Adrenal gland (tissue), 12 donors: Measurements from ENCODE around the gene PBX1. TPM values are rescaled to one million over a fixed set of nuclear protein-coding genes. Genes with fewer than 3 reads are reported as not detected.

Experiments
- DNase-seq, 7 donors: peaks; one replicate each; pipeline ENCODE4 v3.0.0-alpha.2; 2019 to 2020
- H3K27ac ChIP-seq, 5 donors: fragments of 200-600 bp; sonication (generic) in 4 of 5; 1 replicate in 3 of 5; 2 replicates in 2 of 5; pipeline versions ENCODE4 v1.5.1 to v1.8.0; 2016 to 2020; ENCODE audit warnings: mild to moderate bottlenecking in 1 of 5
- H3K27me3 ChIP-seq: fragments of 200-600 bp; 2 replicates; pipeline ENCODE4 v1.8.0; 2021
- H3K36me3 ChIP-seq, 2 donors: fragments of 200-600 bp; replicated peaks in 1 of 2; 1 replicate in 1 of 2; 2 replicates in 1 of 2; pipeline versions ENCODE4 v1.5.1 to v1.8.0; 2018 to 2022
- H3K4me1 ChIP-seq, 2 donors: fragments of 200-600 bp; replicated peaks in 1 of 2; 1 replicate in 1 of 2; 2 replicates in 1 of 2; pipeline versions ENCODE4 v1.5.1 to v1.8.0; 2018 to 2021
- H3K4me3 ChIP-seq, 4 donors: fragments of 200-600 bp; sonication (generic) in 3 of 4; one replicate each; pipeline ENCODE4 v1.5.1; 2016 to 2018
- H3K9me3 ChIP-seq, 3 donors: fragments of 200-600 bp; sonication (generic) in 1 of 3; replicated peaks in 1 of 3; 1 replicate in 2 of 3; 2 replicates in 1 of 3; pipeline versions ENCODE4 v1.5.1 to v1.8.0; 2016 to 2021
- POLR2A ChIP-seq, 2 donors: fragments of 450-650 bp; IDR thresholded peaks; one replicate each; pipeline ENCODE4 v1.6.1; 2017; ENCODE audit warnings: antibody characterized with exemption in 2 of 2, mild to moderate bottlenecking in 2 of 2, moderate library complexity in 1 of 2
- WGBS, 4 donors: extraction: QIAGEN DNeasy Blood & Tissue Kit in 2 of 4; methylation state at CpG; one replicate each; pipeline versions ENCODE4 v1.1.5 to v1.1.7; 2013 to 2017; 5-methylcytosine and 5-hydroxymethylcytosine counted together
- intact Hi-C, 2 donors: fragments of 100-400 bp; cut with DNase I; formaldehyde crosslinking; loops; one replicate each; pipeline versions ENCODE4 v1.14.1 to v1.15.0; 2022 to 2023
- polyA plus RNA-seq, 3 donors: library from polyadenylated mRNA; stranded (reverse); fragments of 200-250 nt in 2 of 3; fragments of 350-450 nt in 1 of 3; fragmentation: Illumina TruSeq in 1 of 3; extraction: RNeasy Lipid Tissue Mini Kit (QIAGEN cat#74804) in 1 of 3; gene quantifications; one replicate each; pipeline ENCODE4 v1.2.3, GENCODE V29; 2013 to 2014
- total RNA-seq, 9 donors: library from RNA; depleted of rRNA in 4 of 9; stranded (reverse); fragments of >200 nt in 4 of 9; fragments of 120-200 nt in 1 of 9; fragmentation: NEBNext Ultra II Directional in 1 of 9; extraction: Animal tissue kit (Norgen Biotek cat#: 25700) in 1 of 9; gene quantifications; one replicate each; pipeline versions ENCODE4 v1.1.0 to v1.2.4, GENCODE V29; 2013 to 2023
- TF ChIP-seq, protein P1 (sequence below), 6 experiments: fragments of 450-650 bp in 4 of 6; fragments of 200-600 bp in 2 of 6; sonication (generic) in 1 of 6; IDR thresholded peaks; 1 replicate in 5 of 6; 2 replicates in 1 of 6; pipeline versions ENCODE4 v1.5.1 to v1.8.0; 2016 to 2021; ENCODE audit warnings: antibody characterized with exemption in 6 of 6, mild to moderate bottlenecking in 2 of 6, moderate library complexity in 1 of 6
- donor health status: healthy with polysubstance abuse.
- donor health status: Bipolar disorder and iron deficiency.
- donor health status: DM: yes; HTN: yes; CAD: no.
- donor health status: DM: no; HTN: no; CAD: no.
- donor health status: DM: no; HTN: no; CAD: no.
- donor health status: DM: yes; HTN: yes; CAD: no.

The PBX1 gene
- total and polyA plus RNA-seq, 12 donors: 13.0 to 294 (median 99.3) TPM

DNA sequence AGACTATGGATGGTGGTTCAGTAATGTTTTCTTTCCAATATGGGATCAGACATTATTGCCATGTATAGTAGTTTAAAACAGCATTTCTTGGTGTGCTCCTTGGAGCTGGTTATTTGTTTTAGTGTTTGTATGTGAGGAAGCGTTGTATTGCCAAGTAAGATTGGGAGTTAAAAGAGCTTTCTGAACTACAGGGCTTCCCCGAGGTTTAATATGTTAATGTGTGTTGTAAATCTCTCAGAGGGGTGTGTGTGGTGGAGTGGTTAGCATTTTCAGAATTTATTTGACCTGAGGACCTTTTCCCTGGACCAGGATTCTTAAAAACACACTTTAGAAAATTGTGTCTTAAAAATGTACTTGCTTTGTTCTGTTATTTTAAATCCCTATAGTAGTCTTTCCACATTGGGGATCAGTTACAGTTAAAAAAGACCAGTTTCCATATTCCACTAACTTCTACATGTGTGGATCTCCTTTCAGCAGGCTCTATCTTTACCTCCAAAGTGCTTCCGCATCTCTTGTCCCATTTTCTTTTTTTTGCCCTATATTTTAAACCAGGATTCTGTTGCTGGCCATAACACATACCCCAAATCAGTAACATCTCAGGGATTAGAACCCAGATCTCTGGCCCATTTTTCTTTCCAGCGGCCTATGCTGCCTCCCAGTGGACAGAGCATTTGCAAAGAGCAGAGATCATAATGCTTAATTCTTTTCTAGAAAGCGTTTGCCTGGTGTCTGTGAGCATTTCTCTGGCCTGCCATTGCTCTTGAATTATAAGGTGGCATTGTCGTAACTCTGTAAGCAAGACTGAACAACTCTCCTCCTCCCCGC is 58.6 kb downstream of the PBX1 start:
- intact Hi-C loops: no loop called here
- peak in 3 of 7 donors; percentile 42 to 67 (median 60) for DNase-seq
- Histone ChIP-seq H3K36me3 (no peaks in the 10 kb centered on the region), H3K4me3 (no peak overlapping the region), H3K4me1 (peaks cover 36 to 73% of the 10 kb centered on the region in 2 donors), H3K27me3 (no peaks in the 10 kb centered on the region), H3K27ac (peak overlapping the region in 2 of 5 donors; percentile 73 to 77), H3K9me3 (no peaks in the 10 kb centered on the region)
- TF ChIP-seq POLR2A (IDR thresholded peaks at IDR 0.05): no peak
- TF ChIP-seq, protein P1, sequence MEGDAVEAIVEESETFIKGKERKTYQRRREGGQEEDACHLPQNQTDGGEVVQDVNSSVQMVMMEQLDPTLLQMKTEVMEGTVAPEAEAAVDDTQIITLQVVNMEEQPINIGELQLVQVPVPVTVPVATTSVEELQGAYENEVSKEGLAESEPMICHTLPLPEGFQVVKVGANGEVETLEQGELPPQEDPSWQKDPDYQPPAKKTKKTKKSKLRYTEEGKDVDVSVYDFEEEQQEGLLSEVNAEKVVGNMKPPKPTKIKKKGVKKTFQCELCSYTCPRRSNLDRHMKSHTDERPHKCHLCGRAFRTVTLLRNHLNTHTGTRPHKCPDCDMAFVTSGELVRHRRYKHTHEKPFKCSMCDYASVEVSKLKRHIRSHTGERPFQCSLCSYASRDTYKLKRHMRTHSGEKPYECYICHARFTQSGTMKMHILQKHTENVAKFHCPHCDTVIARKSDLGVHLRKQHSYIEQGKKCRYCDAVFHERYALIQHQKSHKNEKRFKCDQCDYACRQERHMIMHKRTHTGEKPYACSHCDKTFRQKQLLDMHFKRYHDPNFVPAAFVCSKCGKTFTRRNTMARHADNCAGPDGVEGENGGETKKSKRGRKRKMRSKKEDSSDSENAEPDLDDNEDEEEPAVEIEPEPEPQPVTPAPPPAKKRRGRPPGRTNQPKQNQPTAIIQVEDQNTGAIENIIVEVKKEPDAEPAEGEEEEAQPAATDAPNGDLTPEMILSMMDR (IDR thresholded peaks at IDR 0.05): peak; percentile 17 to 62 (median 48)
- 59 to 72% (median 66%) methylated on average over 7 of the region's 7 CpGs for WGBS, 4 donors

DNA sequence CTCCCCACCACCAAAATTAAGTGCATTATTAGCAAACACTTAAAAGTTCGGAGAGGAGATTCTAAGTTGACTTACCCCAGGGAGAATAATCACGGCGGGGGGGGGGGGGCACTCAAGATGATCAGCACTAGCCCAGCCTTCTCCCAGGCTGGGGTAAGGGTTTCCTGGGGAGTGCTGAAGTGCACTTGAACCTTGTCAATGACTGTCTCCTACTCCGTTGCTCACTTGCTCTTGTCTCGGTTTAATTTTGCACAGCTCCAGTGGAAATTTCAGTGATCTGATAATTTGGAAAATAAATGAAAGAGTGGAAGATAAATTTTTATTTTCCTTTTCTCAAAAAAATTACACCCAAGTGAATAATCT is 59.2 kb downstream of the PBX1 start:
- WGBS, 4 donors: 57 to 70% (median 58%) methylated on average over 5 of the region's 5 CpGs
- Histone ChIP-seq H3K9me3 (no peaks in the 10 kb centered on the region), H3K4me1 (peaks cover 33 to 73% of the 10 kb centered on the region in 2 donors), H3K27ac (peak overlapping the region in 2 of 5 donors; percentile 73 to 77), H3K4me3 (no peak overlapping the region), H3K27me3 (no peaks in the 10 kb centered on the region), H3K36me3 (no peaks in the 10 kb centered on the region)
- TF ChIP-seq, protein P1 (IDR thresholded peaks at IDR 0.05): no peak
- no peak for TF ChIP-seq POLR2A (IDR thresholded peaks at IDR 0.05)
- intact Hi-C loops: no loop called here
- no peak for DNase-seq

DNA sequence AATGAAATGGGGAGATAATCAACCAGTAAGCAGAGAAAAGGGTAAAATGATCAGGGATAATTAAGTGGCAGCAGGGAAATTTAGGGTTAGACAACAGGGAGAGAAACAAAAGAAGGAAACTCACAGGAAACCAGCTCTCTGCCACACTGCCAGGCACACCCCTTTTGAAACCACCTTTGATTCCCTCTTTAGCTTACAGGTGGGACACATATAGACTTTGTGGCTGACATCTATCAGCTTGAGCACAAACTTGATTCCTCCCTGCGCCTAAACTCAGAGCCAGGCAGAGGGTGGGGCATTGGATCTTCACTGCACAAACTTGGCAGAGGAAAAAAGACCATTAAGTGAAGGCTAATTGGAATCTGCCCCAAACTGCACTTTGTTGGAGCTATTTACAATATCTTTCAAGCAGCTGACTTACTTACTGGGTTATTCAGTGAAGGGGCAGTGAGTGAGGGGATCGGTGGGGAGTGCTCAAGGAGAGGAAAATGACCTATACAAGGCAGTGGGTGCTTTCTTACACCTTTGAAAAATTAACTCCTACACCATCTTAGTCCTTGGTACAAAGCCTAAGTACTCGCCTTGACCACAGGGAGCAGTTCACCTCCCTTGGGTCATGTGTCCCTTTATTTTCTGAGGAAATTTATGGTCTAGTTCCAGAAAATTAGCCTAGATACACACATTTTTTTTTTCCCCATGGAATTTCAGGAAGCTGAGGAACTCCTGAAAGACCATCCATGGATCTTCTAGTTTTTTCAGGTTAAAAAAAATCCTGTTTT is 60.2 kb downstream of the PBX1 start:
- intact Hi-C loops: no loop called here
- no peaks in the 10 kb centered on the region for H3K36me3 ChIP-seq
- no peaks in the 10 kb centered on the region for H3K27me3 ChIP-seq
- H3K27ac ChIP-seq: peak overlapping the region in 4 of 5 donors; percentile 26 to 77 (median 62)
- WGBS, 4 donors: 21 to 31% (median 28%) methylated on average over 3 of the region's 3 CpGs
- no peak overlapping the region for H3K4me3 ChIP-seq
- no peak for DNase-seq
- peaks cover 30 to 73% of the 10 kb centered on the region in 2 donors for H3K4me1 ChIP-seq
- H3K9me3 ChIP-seq: no peaks in the 10 kb centered on the region
- TF ChIP-seq, protein P1 (IDR thresholded peaks at IDR 0.05): peak in 3 of 6 experiments; percentile 20 to 28 (median 28)
- TF ChIP-seq POLR2A (IDR thresholded peaks at IDR 0.05): no peak
